ENCODE measurements around the gene STX1B. TPM values are rescaled to one million over a fixed set of nuclear protein-coding genes. Genes with fewer than 3 reads are reported as not detected.
A peak's percentile ranks its signal among the peaks of the same experiment; 100 is the strongest.

STX1B gene
- total and polyA plus RNA-seq, 2 of the 8 experiments (the other 6 are each of a cell fraction or from before 2014, with no cell fraction given): 8.9 to 20.2 TPM

DNA sequence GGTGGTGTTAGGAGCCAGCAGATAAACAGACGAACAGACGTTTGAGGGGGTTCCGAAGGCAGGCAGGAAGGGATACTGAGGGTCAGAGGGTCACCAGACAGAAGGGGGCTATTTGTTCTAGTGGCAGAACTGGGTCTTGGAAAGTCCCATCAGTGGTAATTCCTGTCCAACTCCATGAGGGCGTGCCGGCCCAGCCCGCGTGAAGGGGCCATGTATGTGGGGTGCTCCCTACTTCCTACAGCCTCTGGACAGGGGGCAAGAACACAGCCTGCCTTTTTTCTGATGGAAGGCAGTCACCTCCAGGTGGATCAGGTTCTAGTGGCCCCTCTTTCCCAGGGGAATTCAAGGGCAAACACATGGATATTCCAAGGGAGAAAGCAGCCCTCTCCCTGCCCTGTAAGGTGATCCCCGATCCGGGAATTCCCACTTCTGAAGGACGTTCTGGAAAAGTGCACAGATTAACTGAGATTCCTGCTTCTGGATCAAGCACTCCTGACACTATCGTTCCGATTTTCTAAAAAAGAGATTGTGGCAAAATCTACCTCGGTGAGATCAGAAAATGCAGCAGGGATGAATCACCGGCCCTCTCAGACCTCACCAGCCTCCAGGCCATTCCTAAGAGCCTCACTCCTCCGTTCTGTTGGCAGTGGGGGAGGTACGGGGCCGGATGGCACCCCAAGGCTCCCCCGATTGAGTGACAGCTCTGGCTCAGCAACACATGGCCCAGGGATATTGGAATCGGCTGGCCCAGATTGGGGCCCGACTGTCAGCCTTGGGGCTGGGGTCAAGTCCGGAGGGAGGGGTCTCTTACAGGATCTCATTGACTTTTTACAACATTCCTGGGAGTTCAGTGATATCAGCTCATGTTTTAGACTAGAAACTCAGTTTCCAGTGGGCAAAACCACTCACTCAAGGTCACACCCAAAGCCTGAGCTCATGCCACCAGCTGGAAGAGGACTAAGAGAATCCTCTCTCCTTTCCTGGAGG lies 12.4 kb downstream of the STX1B start:
- FAIRE-seq: no peak
- peak overlapping the region; percentile 68; the same call in 1 of the 2 replicates for H2BK5ac ChIP-seq (ENCODE audit: low read depth, low read length)
- no peak overlapping the region for H4K5ac ChIP-seq (ENCODE audit: insufficient read length, low read depth, low read length)
- TF ChIP-seq CEBPB (IDR thresholded peaks at IDR 0.05; ENCODE audit: low read depth, low read length) (no peak), RBBP5 (IDR thresholded peaks at IDR 0.05; ENCODE audit: borderline replicate concordance, low read depth, low read length) (peak; percentile 4; the same call in 1 of the 2 replicates), BCL11A (IDR thresholded peaks at IDR 0.05; ENCODE audit: low read depth in 2 of 2, low read length in 2 of 2) (no peak), SAP30 (IDR thresholded peaks at IDR 0.05; ENCODE audit: insufficient read depth, insufficient replicate concordance, low read length) (no peak), CBX8 (IDR thresholded peaks at IDR 0.05; ENCODE audit: borderline replicate concordance, low read depth, low read length) (no peak), TEAD4 (IDR thresholded peaks at IDR 0.05; ENCODE audit: low read depth, low read length) (no peak), ASH2L (IDR thresholded peaks at IDR 0.05; ENCODE audit: low read length) (no peak)

More for the DNA sequence above, 12.4 kb downstream of the STX1B start:
- POLR2A ChIA-PET (ENCODE audit: partially characterized antibody): interaction anchor here (0.5 to 2.3 kb wide), 7 partner anchors 10 to 47 kb away, joined by 3 to 20 read pairs (median 4); partner anchors contain the start of gene HSD3B7
- Histone ChIP-seq H3K79me1 (ENCODE audit: low read depth, low read length) (0 out of 2 replicates have a peak, but pooled peaks cover 4% of the 10 kb centered on the region), H3K23ac (ENCODE audit: insufficient read length) (no peak overlapping the region), H3K14ac (ENCODE audit: insufficient read length) (no peak overlapping the region), H3K4me3 (ENCODE audit: extremely low read depth in 1 of 4, insufficient read depth in 2 of 4, low read depth in 3 of 4, low read length in 4 of 4) (peak overlapping the region; percentile 37 to 81 (median 49)), H3K23me2 (ENCODE audit: low read depth, low read length) (peaks cover 12% of the 10 kb centered on the region), H3K4ac (replicated peaks; ENCODE audit: insufficient read length, low read depth, low read length) (no peak overlapping the region), H2BK120ac (replicated peaks; ENCODE audit: low read depth, low read length) (no peak overlapping the region), H3K27me3 (replicated peaks in 1 of 4; ENCODE audit: control insufficient read depth in 3 of 4, extremely low read depth in 1 of 4, insufficient read depth in 3 of 4, low read length in 3 of 4) (no peaks in the 10 kb centered on the region; a peak in 1 of 7 replicates), H3K4me2 (ENCODE audit: insufficient read depth in 1 of 2, low read depth in 2 of 2, low read length in 2 of 2) (peak overlapping the region; percentile 95 to 100), H3K9ac (replicated peaks in 1 of 4; ENCODE audit: extremely low read depth in 1 of 4, low read depth in 3 of 4, low read length in 3 of 4) (peak overlapping the region in 2 of 4 experiments; percentile 48 to 53; a peak in 2 of 7 replicates), H3K9me3 (ENCODE audit: insufficient read depth in 2 of 2, low read depth in 1 of 2, low read length in 1 of 2) (no peaks in the 10 kb centered on the region), H3K36me3 (ENCODE audit: control insufficient read depth in 2 of 4, insufficient read depth in 4 of 4, low read length in 3 of 4) (no peaks in the 10 kb centered on the region), H4K8ac (ENCODE audit: extremely low read depth, insufficient read depth, low read length) (no peak overlapping the region), H3K27ac (ENCODE audit: low read depth, low read length) (no peak overlapping the region), H2BK12ac (ENCODE audit: low read depth, low read length) (peak overlapping the region; percentile 39; the same call in 1 of the 2 replicates), H3K79me2 (ENCODE audit: control insufficient read depth in 1 of 2, insufficient read depth in 2 of 2, low read length in 2 of 2) (no peaks in the 10 kb centered on the region), H3K4me1 (replicated peaks in 1 of 4; ENCODE audit: control insufficient read depth in 3 of 4, insufficient read depth in 4 of 4, low read length in 3 of 4) (peaks cover 0 to 15% (median 10%) of the 10 kb centered on the region in 4 experiments; a peak in 6 of 7 replicates), H2BK20ac (ENCODE audit: low read length) (peak overlapping the region; percentile 55; the same call in 1 of the 2 replicates), H2AK5ac (ENCODE audit: low read depth, low read length) (no peak overlapping the region), H2AFZ (ENCODE audit: low read length) (peak overlapping the region; percentile 61; the same call in 1 of the 2 replicates), H3K18ac (ENCODE audit: extremely low read depth, low read length) (peak overlapping the region; percentile 78), H4K91ac (replicated peaks; ENCODE audit: insufficient read length, low read length) (no peak overlapping the region), H3K56ac (replicated peaks; ENCODE audit: insufficient read length, low read depth, low read length) (peak overlapping the region; percentile 19), H4K20me1 (replicated peaks in 1 of 2; ENCODE audit: control insufficient read depth in 1 of 2, insufficient read depth in 2 of 2, low read length in 2 of 2) (no peaks in the 10 kb centered on the region), H2BK15ac (ENCODE audit: low read length) (peak overlapping the region; percentile 95)
- CTCF ChIA-PET (ENCODE audit: partially characterized antibody): interaction anchor here (0.7 to 2.0 kb wide), 9 partner anchors 9 to 105 kb away, joined by 3 to 27 read pairs (median 4); partner anchors contain the start of gene HSD3B7
- no peak for DNase-seq (ENCODE audit: low read depth in 1 of 2, low spot score in 2 of 2)
- WGBS, 2 experiments (ENCODE audit: extremely low coverage in 1 of 2, insufficient coverage in 1 of 2, insufficient read length in 1 of 2, insufficient replicate concordance in 2 of 2, low coverage in 1 of 2, low lambda C conversion rate in 2 of 2, missing lambda C conversion rate in 1 of 2): 57% methylated on average over 21 of the region's 21 CpGs; no CpG with 5 or more reads in 1 of the 2 experiments
